ENCODE measurements around the gene NDOR1. TPM values are rescaled to one million over a fixed set of nuclear protein-coding genes. Genes with fewer than 3 reads are reported as not detected.
A peak's percentile ranks its signal among the peaks of the same experiment; 100 is the strongest.

Gene NDOR1
- total and polyA plus RNA-seq, 2 of the 8 experiments (the other 6 are each of a cell fraction or from before 2014, with no cell fraction given), result 25.7 to 32.3 TPM

DNA sequence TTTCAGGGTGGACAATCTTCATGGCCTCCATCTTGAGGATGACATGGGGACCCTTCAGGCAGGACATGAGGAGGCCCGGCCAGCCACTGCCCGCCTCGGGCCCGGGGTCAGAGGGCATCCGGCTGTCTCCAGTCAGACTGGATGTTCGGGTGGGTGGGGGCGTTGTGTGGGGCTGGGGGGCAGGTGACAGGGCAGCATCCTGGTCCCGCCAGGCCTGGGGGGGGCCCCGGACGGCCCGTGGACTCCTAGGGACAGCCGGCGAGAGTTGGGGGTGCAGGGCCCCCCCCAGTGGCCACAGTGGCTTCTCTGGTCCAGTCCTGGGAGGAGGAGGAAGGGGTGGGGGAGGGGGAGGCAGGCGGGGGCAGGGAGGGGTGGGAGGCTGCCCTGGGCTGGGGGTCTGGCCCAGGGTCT is 15.6 kb downstream of the NDOR1 start:
- ChIA-PET POLR2A (ENCODE audit: partially characterized antibody) (interaction anchor here (0.5 to 69.9 kb wide), 6 partner anchors 14 to 234 kb away, joined by 3 to 1462 read pairs (median 7); partner anchors contain the start of genes ANAPC2, NDOR1, NELFB and SSNA1), CTCF (ENCODE audit: partially characterized antibody) (interaction anchor here (0.6 to 20.2 kb wide), 6 partner anchors 12 to 195 kb away, joined by 3 to 204 read pairs (median 4); partner anchors contain the start of genes ANAPC2, SSNA1 and TUBB4B)
- Histone ChIP-seq H3K56ac (replicated peaks; ENCODE audit: insufficient read length, low read depth, low read length) (no peak overlapping the region), H4K8ac (ENCODE audit: extremely low read depth, insufficient read depth, low read length) (no peak overlapping the region), H3K9ac (replicated peaks in 1 of 4; ENCODE audit: extremely low read depth in 1 of 4, low read depth in 3 of 4, low read length in 3 of 4) (no peak overlapping the region), H3K23ac (ENCODE audit: insufficient read length) (no peak overlapping the region), H2BK15ac (ENCODE audit: low read length) (no peak overlapping the region), H4K91ac (replicated peaks; ENCODE audit: insufficient read length, low read length) (no peak overlapping the region), H3K79me1 (ENCODE audit: low read depth, low read length) (no peaks in the 10 kb centered on the region), H2AK5ac (ENCODE audit: low read depth, low read length) (no peak overlapping the region), H2BK5ac (ENCODE audit: low read depth, low read length) (no peak overlapping the region), H3K36me3 (ENCODE audit: control insufficient read depth in 2 of 4, insufficient read depth in 4 of 4, low read length in 3 of 4) (peaks cover 0 to 5% (median 2%) of the 10 kb centered on the region in 4 experiments; a peak in 4 of 8 replicates), H3K9me3 (ENCODE audit: insufficient read depth in 2 of 2, low read depth in 1 of 2, low read length in 1 of 2) (no peaks in the 10 kb centered on the region), H4K20me1 (replicated peaks in 1 of 2; ENCODE audit: control insufficient read depth in 1 of 2, insufficient read depth in 2 of 2, low read length in 2 of 2) (peaks cover 0 to 9% of the 10 kb centered on the region in 2 experiments), H3K4me1 (replicated peaks in 1 of 4; ENCODE audit: control insufficient read depth in 3 of 4, insufficient read depth in 4 of 4, low read length in 3 of 4) (peaks cover 0 to 18% (median 12%) of the 10 kb centered on the region in 4 experiments; a peak in 5 of 7 replicates), H2BK20ac (ENCODE audit: low read length) (no peak overlapping the region), H3K79me2 (ENCODE audit: control insufficient read depth in 1 of 2, insufficient read depth in 2 of 2, low read length in 2 of 2) (no peaks in the 10 kb centered on the region), H4K5ac (ENCODE audit: insufficient read length, low read depth, low read length) (no peak overlapping the region), H2BK120ac (replicated peaks; ENCODE audit: low read depth, low read length) (no peak overlapping the region), H3K4me3 (ENCODE audit: extremely low read depth in 1 of 4, insufficient read depth in 2 of 4, low read depth in 3 of 4, low read length in 4 of 4) (peak overlapping the region in 2 of 4 experiments; percentile 63 to 67; a peak in 5 of 8 replicates), H3K27me3 (replicated peaks in 1 of 4; ENCODE audit: control insufficient read depth in 3 of 4, extremely low read depth in 1 of 4, insufficient read depth in 3 of 4, low read length in 3 of 4) (no peaks in the 10 kb centered on the region; a peak in 2 of 7 replicates), H2BK12ac (ENCODE audit: low read depth, low read length) (no peak overlapping the region), H3K23me2 (ENCODE audit: low read depth, low read length) (peaks cover 18% of the 10 kb centered on the region; the same call in 1 of the 2 replicates), H2AFZ (ENCODE audit: low read length) (no peak overlapping the region), H3K4ac (replicated peaks; ENCODE audit: insufficient read length, low read depth, low read length) (no peak overlapping the region), H3K18ac (ENCODE audit: extremely low read depth, low read length) (no peak overlapping the region), H3K14ac (ENCODE audit: insufficient read length) (no peak overlapping the region), H3K27ac (ENCODE audit: low read depth, low read length) (no peak overlapping the region), H3K4me2 (ENCODE audit: insufficient read depth in 1 of 2, low read depth in 2 of 2, low read length in 2 of 2) (peak overlapping the region; percentile 77 to 82)
- no peak for DNase-seq (ENCODE audit: low read depth in 1 of 2, low spot score in 2 of 2)
- TF ChIP-seq, protein P1, sequence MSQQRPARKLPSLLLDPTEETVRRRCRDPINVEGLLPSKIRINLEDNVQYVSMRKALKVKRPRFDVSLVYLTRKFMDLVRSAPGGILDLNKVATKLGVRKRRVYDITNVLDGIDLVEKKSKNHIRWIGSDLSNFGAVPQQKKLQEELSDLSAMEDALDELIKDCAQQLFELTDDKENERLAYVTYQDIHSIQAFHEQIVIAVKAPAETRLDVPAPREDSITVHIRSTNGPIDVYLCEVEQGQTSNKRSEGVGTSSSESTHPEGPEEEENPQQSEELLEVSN (IDR thresholded peaks at IDR 0.05), result no peak
- TF ChIP-seq BCL11A (IDR thresholded peaks at IDR 0.05; ENCODE audit: low read depth in 2 of 2, low read length in 2 of 2) (no peak), RFX5 (IDR thresholded peaks at IDR 0.05; ENCODE audit: borderline replicate concordance, low read depth, low read length) (no peak), ASH2L (IDR thresholded peaks at IDR 0.05; ENCODE audit: low read length) (no peak), HDAC2 (IDR thresholded peaks at IDR 0.05; ENCODE audit: borderline replicate concordance in 1 of 2, low read depth in 2 of 2, low read length in 2 of 2) (no peak), FOSL1 (IDR thresholded peaks at IDR 0.05; ENCODE audit: insufficient read depth, low read depth, low read length) (no peak), NANOG (IDR thresholded peaks at IDR 0.05; ENCODE audit: insufficient read depth, low read depth, low read length, poor library complexity, severe bottlenecking) (no peak), TAF1 (IDR thresholded peaks at IDR 0.05; ENCODE audit: low read depth, low read length) (no peak), SIRT6 (IDR thresholded peaks at IDR 0.05; ENCODE audit: low read length) (no peak), HDAC6 (IDR thresholded peaks at IDR 0.05; ENCODE audit: low read depth, low read length) (no peak), SAP30 (IDR thresholded peaks at IDR 0.05; ENCODE audit: insufficient read depth, insufficient replicate concordance, low read length) (no peak)
- FAIRE-seq, result no peak
- WGBS, 2 experiments (ENCODE audit: extremely low coverage in 1 of 2, insufficient coverage in 1 of 2, insufficient read length in 1 of 2, insufficient replicate concordance in 2 of 2, low coverage in 1 of 2, low lambda C conversion rate in 2 of 2, missing lambda C conversion rate in 1 of 2), result 73% methylated on average over 3 of the region's 14 CpGs; no CpG with 5 or more reads in 1 of the 2 experiments

All from H1 (cell line).